ENCODE data around the gene UNC5B. TPM values are rescaled to one million over a fixed set of nuclear protein-coding genes. Genes with fewer than 3 reads are reported as not detected.

UNC5B gene
- total and polyA plus RNA-seq, 2 experiments from 2014 or later: 12.7 to 15.5 TPM

- 44% methylated on average over 2 of the region's 2 CpGs for WGBS (ENCODE audit: low lambda C conversion rate, missing lambda C conversion rate)
- Histone ChIP-seq H3K9me2 (replicated peaks; ENCODE audit: insufficient read depth) (no peaks in the 10 kb centered on the region), H3K27ac (no peak overlapping the region)
Measured at GRCh38 chr10:71204746-71205145, 7.6 kb upstream of the UNC5B start.

GRCh38 chr10:71205468-71205867 is 6.9 kb upstream of the UNC5B start:
- Histone ChIP-seq H3K4me1 (ENCODE audit: insufficient read depth) (no peaks in the 10 kb centered on the region), H3K4me2 (no peak overlapping the region), H3K9me3 (ENCODE audit: low read depth) (no peaks in the 10 kb centered on the region), H3K27ac (no peak overlapping the region), H2AFZ (no peak overlapping the region), H4K20me1 (ENCODE audit: insufficient read depth, poor library complexity, severe bottlenecking) (no peaks in the 10 kb centered on the region), H3K79me2 (no peaks in the 10 kb centered on the region), H3K9me2 (replicated peaks; ENCODE audit: insufficient read depth) (no peaks in the 10 kb centered on the region), H3K27me3 (peaks cover 13% of the 10 kb centered on the region), H3K36me3 (replicated peaks; ENCODE audit: insufficient read depth, low read depth) (no peaks in the 10 kb centered on the region), H3K4me3 (no peak overlapping the region)
- TF ChIP-seq EZH2phosphoT487 (IDR thresholded peaks at IDR 0.05; ENCODE audit: low read depth, severe bottlenecking, unreplicated experiment) (no peak), EZH2 (IDR thresholded peaks at IDR 0.05; ENCODE audit: borderline replicate concordance) (no peak)
- TF ChIP-seq, protein P1, sequence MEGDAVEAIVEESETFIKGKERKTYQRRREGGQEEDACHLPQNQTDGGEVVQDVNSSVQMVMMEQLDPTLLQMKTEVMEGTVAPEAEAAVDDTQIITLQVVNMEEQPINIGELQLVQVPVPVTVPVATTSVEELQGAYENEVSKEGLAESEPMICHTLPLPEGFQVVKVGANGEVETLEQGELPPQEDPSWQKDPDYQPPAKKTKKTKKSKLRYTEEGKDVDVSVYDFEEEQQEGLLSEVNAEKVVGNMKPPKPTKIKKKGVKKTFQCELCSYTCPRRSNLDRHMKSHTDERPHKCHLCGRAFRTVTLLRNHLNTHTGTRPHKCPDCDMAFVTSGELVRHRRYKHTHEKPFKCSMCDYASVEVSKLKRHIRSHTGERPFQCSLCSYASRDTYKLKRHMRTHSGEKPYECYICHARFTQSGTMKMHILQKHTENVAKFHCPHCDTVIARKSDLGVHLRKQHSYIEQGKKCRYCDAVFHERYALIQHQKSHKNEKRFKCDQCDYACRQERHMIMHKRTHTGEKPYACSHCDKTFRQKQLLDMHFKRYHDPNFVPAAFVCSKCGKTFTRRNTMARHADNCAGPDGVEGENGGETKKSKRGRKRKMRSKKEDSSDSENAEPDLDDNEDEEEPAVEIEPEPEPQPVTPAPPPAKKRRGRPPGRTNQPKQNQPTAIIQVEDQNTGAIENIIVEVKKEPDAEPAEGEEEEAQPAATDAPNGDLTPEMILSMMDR (IDR thresholded peaks at IDR 0.05; ENCODE audit: poor library complexity): no peak
- DNase-seq (ENCODE audit: low spot score): no peak
- 54% methylated on average over 4 of the region's 4 CpGs for WGBS (ENCODE audit: low lambda C conversion rate, missing lambda C conversion rate)

More at GRCh38 chr10:71204746-71205145, 7.6 kb upstream of the UNC5B start:
- no peak overlapping the region for H3K4me3 ChIP-seq
- no peaks in the 10 kb centered on the region for H3K9me3 ChIP-seq (ENCODE audit: low read depth)
- no peaks in the 10 kb centered on the region for H3K36me3 ChIP-seq (replicated peaks; ENCODE audit: insufficient read depth, low read depth)
- H3K4me2 ChIP-seq: no peak overlapping the region
- no peaks in the 10 kb centered on the region for H3K4me1 ChIP-seq (ENCODE audit: insufficient read depth)
- peaks cover 8% of the 10 kb centered on the region for H3K27me3 ChIP-seq
- no peak for TF ChIP-seq EZH2phosphoT487 (IDR thresholded peaks at IDR 0.05; ENCODE audit: low read depth, severe bottlenecking, unreplicated experiment)
- TF ChIP-seq, protein P1 (IDR thresholded peaks at IDR 0.05; ENCODE audit: poor library complexity): no peak
- TF ChIP-seq EZH2 (IDR thresholded peaks at IDR 0.05; ENCODE audit: borderline replicate concordance): no peak
- H4K20me1 ChIP-seq (ENCODE audit: insufficient read depth, poor library complexity, severe bottlenecking): no peaks in the 10 kb centered on the region
- no peak for DNase-seq (ENCODE audit: low spot score)
- H2AFZ ChIP-seq: no peak overlapping the region
- H3K79me2 ChIP-seq: no peaks in the 10 kb centered on the region

- no peaks in the 10 kb centered on the region for H3K9me3 ChIP-seq (ENCODE audit: low read depth)
- no peak overlapping the region for H2AFZ ChIP-seq
- DNase-seq (ENCODE audit: low spot score): no peak
- TF ChIP-seq, protein P1 (IDR thresholded peaks at IDR 0.05; ENCODE audit: poor library complexity): no peak
- TF ChIP-seq EZH2phosphoT487 (IDR thresholded peaks at IDR 0.05; ENCODE audit: low read depth, severe bottlenecking, unreplicated experiment) (no peak), EZH2 (IDR thresholded peaks at IDR 0.05; ENCODE audit: borderline replicate concordance) (no peak)
- H3K36me3 ChIP-seq (replicated peaks; ENCODE audit: insufficient read depth, low read depth): no peaks in the 10 kb centered on the region
- no peak overlapping the region for H3K4me3 ChIP-seq
- H3K27ac ChIP-seq: no peak overlapping the region
- H3K27me3 ChIP-seq: peaks cover 18% of the 10 kb centered on the region
- 100% methylated on average over 1 of the region's 1 CpG for WGBS (ENCODE audit: low lambda C conversion rate, missing lambda C conversion rate)
- no peaks in the 10 kb centered on the region for H4K20me1 ChIP-seq (ENCODE audit: insufficient read depth, poor library complexity, severe bottlenecking)
- no peak overlapping the region for H3K4me2 ChIP-seq
- no peaks in the 10 kb centered on the region for H3K79me2 ChIP-seq
- H3K4me1 ChIP-seq (ENCODE audit: insufficient read depth): peaks cover 2% of the 10 kb centered on the region
- H3K9me2 ChIP-seq (replicated peaks; ENCODE audit: insufficient read depth): no peaks in the 10 kb centered on the region
Measured at GRCh38 chr10:71206911-71207310, 5.5 kb upstream of the UNC5B start.

DNA sequence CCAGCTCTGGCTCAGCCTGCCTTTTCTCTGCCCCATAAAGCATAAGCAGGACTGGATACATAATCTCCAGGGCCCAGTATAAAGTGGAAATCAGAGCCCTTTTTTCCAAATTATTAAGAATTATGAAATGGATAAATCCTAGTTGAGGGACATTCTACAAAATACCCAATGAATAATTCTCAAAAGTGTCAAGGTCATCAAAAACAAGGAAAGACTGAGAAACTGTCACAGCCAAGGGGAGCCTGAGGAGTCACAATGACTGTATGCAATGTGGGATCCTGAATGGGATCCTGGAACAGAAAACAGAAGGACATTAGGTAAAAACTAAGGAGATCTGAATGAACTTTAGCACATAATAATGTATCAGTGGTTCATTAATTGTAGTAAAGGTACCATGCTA is 4.8 kb upstream of the UNC5B start:
- no peaks in the 10 kb centered on the region for H4K20me1 ChIP-seq (ENCODE audit: insufficient read depth, poor library complexity, severe bottlenecking)
- TF ChIP-seq EZH2phosphoT487 (IDR thresholded peaks at IDR 0.05; ENCODE audit: low read depth, severe bottlenecking, unreplicated experiment) (no peak), EZH2 (IDR thresholded peaks at IDR 0.05; ENCODE audit: borderline replicate concordance) (no peak)
- TF ChIP-seq, protein P1 (IDR thresholded peaks at IDR 0.05; ENCODE audit: poor library complexity): no peak
- no peak overlapping the region for H3K4me2 ChIP-seq
- no peaks in the 10 kb centered on the region for H3K79me2 ChIP-seq
- no peaks in the 10 kb centered on the region for H3K9me2 ChIP-seq (replicated peaks; ENCODE audit: insufficient read depth)
- H2AFZ ChIP-seq: no peak overlapping the region
- H3K36me3 ChIP-seq (replicated peaks; ENCODE audit: insufficient read depth, low read depth): no peaks in the 10 kb centered on the region
- H3K4me3 ChIP-seq: no peak overlapping the region
- DNase-seq (ENCODE audit: low spot score): no peak
- H3K4me1 ChIP-seq (ENCODE audit: insufficient read depth): peaks cover 5% of the 10 kb centered on the region
- H3K27me3 ChIP-seq: peaks cover 18% of the 10 kb centered on the region
- H3K9me3 ChIP-seq (ENCODE audit: low read depth): no peaks in the 10 kb centered on the region
- H3K27ac ChIP-seq: no peak overlapping the region
